Effector memory CD4-positive, alpha-beta T cell (primary cell): ENCODE data around the gene ARHGAP9.
"Not testable (repeated sequence)": the region's sequence is repeated elsewhere in the genome, so short reads cannot be mapped to it uniquely, and the experiment has no call there.

Experiments
- DNase-seq, 3 donors: peaks; one replicate each; pipeline ENCODE4 v3.0.0-alpha.2; 2020
- H3K27ac ChIP-seq: 2 replicates; pipeline ENCODE4 v1.7.0; 2013; ENCODE audit warnings: mild to moderate bottlenecking, low read length, moderate library complexity; ENCODE audit not compliant: insufficient read depth, poor library complexity, severe bottlenecking
- H3K27me3 ChIP-seq: replicated peaks from 2 replicates; pipeline ENCODE4 v1.7.0; 2013; ENCODE audit warnings: mild to moderate bottlenecking, low read length; ENCODE audit not compliant: insufficient read depth, control insufficient read depth, poor library complexity, severe bottlenecking
- H3K36me3 ChIP-seq: 2 replicates; pipeline ENCODE4 v1.7.0; 2013; ENCODE audit warnings: mild to moderate bottlenecking, low read length, moderate library complexity; ENCODE audit not compliant: control insufficient read depth, insufficient read depth
- H3K4me1 ChIP-seq: 2 replicates; pipeline ENCODE4 v1.7.0; 2013; ENCODE audit warnings: low read length, mild to moderate bottlenecking; ENCODE audit not compliant: control insufficient read depth, insufficient read depth, poor library complexity, severe bottlenecking
- H3K4me3 ChIP-seq: 2 replicates; pipeline ENCODE4 v1.7.0; 2013; ENCODE audit warnings: low read length, low read depth, mild to moderate bottlenecking; ENCODE audit not compliant: insufficient read depth, poor library complexity, severe bottlenecking
- H3K9me3 ChIP-seq: 2 replicates; pipeline ENCODE4 v1.7.0; 2013; ENCODE audit warnings: mild to moderate bottlenecking, low read length, moderate library complexity; ENCODE audit not compliant: control insufficient read depth

ARHGAP9 gene

GRCh38 chr12:57511588-57512325 lies 32.1 kb upstream of the ARHGAP9 start:
- Histone ChIP-seq H3K27me3 (no peaks in the 10 kb centered on the region), H3K9me3 (no peaks in the 10 kb centered on the region), H3K27ac (peak overlapping the region; percentile 7), H3K36me3 (peaks cover 54% of the 10 kb centered on the region), H3K4me3 (no peak overlapping the region), H3K4me1 (no peaks in the 10 kb centered on the region)
- no peak for DNase-seq

GRCh38 chr12:57511161-57511560 lies 31.5 kb upstream of the ARHGAP9 start:
- Histone ChIP-seq H3K27me3 (no peaks in the 10 kb centered on the region), H3K9me3 (no peaks in the 10 kb centered on the region), H3K4me1 (no peaks in the 10 kb centered on the region), H3K4me3 (no peak overlapping the region), H3K27ac (no peak overlapping the region), H3K36me3 (peaks cover 48% of the 10 kb centered on the region)
- DNase-seq = no peak

- H3K36me3 ChIP-seq = peaks cover 37% of the 10 kb centered on the region
- not testable (repeated sequence) for H3K4me3 ChIP-seq, H3K9me3 ChIP-seq, H3K4me1 ChIP-seq, H3K27me3 ChIP-seq, H3K27ac ChIP-seq, DNase-seq
Measured at GRCh38 chr12:57507796-57508195, 28.1 kb upstream of the ARHGAP9 start.

GRCh38 chr12:57506541-57506940 lies 26.9 kb upstream of the ARHGAP9 start:
- H3K36me3 ChIP-seq = peaks cover 31% of the 10 kb centered on the region
- H3K4me1 ChIP-seq, H3K9me3 ChIP-seq, H3K4me3 ChIP-seq, H3K27ac ChIP-seq, DNase-seq, H3K27me3 ChIP-seq: not testable (repeated sequence)

- H3K27ac ChIP-seq, H3K27me3 ChIP-seq, DNase-seq, H3K4me1 ChIP-seq, H3K4me3 ChIP-seq, H3K9me3 ChIP-seq: not testable (repeated sequence)
- peaks cover 55% of the 10 kb centered on the region for H3K36me3 ChIP-seq
Measured at GRCh38 chr12:57502311-57502969, 22.8 kb upstream of the ARHGAP9 start.

GRCh38 chr12:57500213-57500612 lies 20.5 kb upstream of the ARHGAP9 start:
- no peak for DNase-seq
- Histone ChIP-seq H3K36me3 (peaks cover 56% of the 10 kb centered on the region), H3K4me3 (no peak overlapping the region), H3K9me3 (no peaks in the 10 kb centered on the region), H3K27ac (no peak overlapping the region), H3K4me1 (no peaks in the 10 kb centered on the region), H3K27me3 (no peaks in the 10 kb centered on the region)

GRCh38 chr12:57498571-57498970 lies 18.9 kb upstream of the ARHGAP9 start:
- Histone ChIP-seq H3K4me3 (no peak overlapping the region), H3K27me3 (no peaks in the 10 kb centered on the region), H3K4me1 (no peaks in the 10 kb centered on the region), H3K9me3 (no peaks in the 10 kb centered on the region), H3K27ac (no peak overlapping the region), H3K36me3 (peaks cover 42% of the 10 kb centered on the region)
- no peak for DNase-seq

GRCh38 chr12:57498132-57498502 lies 18.5 kb upstream of the ARHGAP9 start:
- DNase-seq = no peak
- peaks cover 42% of the 10 kb centered on the region for H3K36me3 ChIP-seq
- H3K4me1 ChIP-seq = no peaks in the 10 kb centered on the region
- no peak overlapping the region for H3K4me3 ChIP-seq
- H3K9me3 ChIP-seq = no peaks in the 10 kb centered on the region
- H3K27ac ChIP-seq = no peak overlapping the region
- no peaks in the 10 kb centered on the region for H3K27me3 ChIP-seq

GRCh38 chr12:57497223-57498131 lies 17.8 kb upstream of the ARHGAP9 start:
- H3K4me1 ChIP-seq = no peaks in the 10 kb centered on the region
- H3K27ac ChIP-seq = no peak overlapping the region
- no peak overlapping the region for H3K4me3 ChIP-seq
- no peaks in the 10 kb centered on the region for H3K27me3 ChIP-seq
- H3K9me3 ChIP-seq = no peaks in the 10 kb centered on the region
- DNase-seq = no peak
- peaks cover 46% of the 10 kb centered on the region for H3K36me3 ChIP-seq

GRCh38 chr12:57496822-57497221 lies 17.2 kb upstream of the ARHGAP9 start:
- Histone ChIP-seq H3K27ac (no peak overlapping the region), H3K4me3 (no peak overlapping the region), H3K9me3 (no peaks in the 10 kb centered on the region), H3K27me3 (no peaks in the 10 kb centered on the region), H3K4me1 (no peaks in the 10 kb centered on the region), H3K36me3 (peaks cover 43% of the 10 kb centered on the region)
- no peak for DNase-seq
